ENCODE data around the gene SNX9.

The SNX9 gene

GRCh38 chr6:157978021-157978783 lies 155.2 kb downstream of the SNX9 start:
- no peak for DNase-seq (ENCODE audit: low read depth)

GRCh38 chr6:157980288-157981131 lies 157.5 kb downstream of the SNX9 start:
- DNase-seq (ENCODE audit: low read depth), result no peak

GRCh38 chr6:157981132-157981394 lies 158.0 kb downstream of the SNX9 start:
- DNase-seq (ENCODE audit: low read depth), result no peak

GRCh38 chr6:157981395-157982101 lies 158.5 kb downstream of the SNX9 start, which contains the start of gene SYNJ2:
TSS of gene SYNJ2 (plus strand) at chr6:157981863. CDS start at chr6:157981962, 99 bp downstream.
- peak; percentile 75 for DNase-seq (ENCODE audit: low read depth)

- no peak for DNase-seq (ENCODE audit: low read depth)
Observed at GRCh38 chr6:157982102-157982562, 159.1 kb downstream of the SNX9 start.

GRCh38 chr6:157982563-157983405 lies 159.7 kb downstream of the SNX9 start:
- DNase-seq (ENCODE audit: low read depth), result no peak

- no peak for DNase-seq (ENCODE audit: low read depth)
Observed at GRCh38 chr6:157983406-157984119, 160.5 kb downstream of the SNX9 start.

GRCh38 chr6:157984128-157984527 lies 161.1 kb downstream of the SNX9 start:
- DNase-seq (ENCODE audit: low read depth), result no peak

GRCh38 chr6:157984686-157985225 lies 161.7 kb downstream of the SNX9 start:
- DNase-seq (ENCODE audit: low read depth), result no peak

- no peak for DNase-seq (ENCODE audit: low read depth)
Observed at GRCh38 chr6:157985378-157986155, 162.5 kb downstream of the SNX9 start.

- DNase-seq (ENCODE audit: low read depth), result no peak
Observed at GRCh38 chr6:157987788-157988699, 165.0 kb downstream of the SNX9 start.

- DNase-seq (ENCODE audit: low read depth), result no peak
Observed at GRCh38 chr6:157988700-157989063, 165.6 kb downstream of the SNX9 start.

- DNase-seq (ENCODE audit: low read depth), result no peak
Observed at GRCh38 chr6:157989541-157990289, 166.7 kb downstream of the SNX9 start.

GRCh38 chr6:157990321-157991066 lies 167.4 kb downstream of the SNX9 start:
- DNase-seq (ENCODE audit: low read depth), result no peak

GRCh38 chr6:157991067-157991432 lies 168.0 kb downstream of the SNX9 start:
- DNase-seq (ENCODE audit: low read depth), result no peak

- DNase-seq (ENCODE audit: low read depth), result no peak
Observed at GRCh38 chr6:157993076-157993475, 170.0 kb downstream of the SNX9 start.

GRCh38 chr6:157994125-157994795 lies 171.2 kb downstream of the SNX9 start:
- no peak for DNase-seq (ENCODE audit: low read depth)

Data from activated T-cell treated with anti-CD3 and anti-CD28 coated beads for 1 hour (primary cell).